NT2/D1 (cell line): ENCODE data around the gene ABCF2.

Source experiments
- SUZ12 ChIP-seq: IDR thresholded peaks from 2 replicates; pipeline ENCODE4 v1.6.1; 2011; ENCODE audit not compliant: insufficient read length, insufficient read depth; ENCODE audit errors: extremely low read depth
- YY1 ChIP-seq: IDR thresholded peaks from 2 replicates; pipeline ENCODE4 v1.6.1; 2011; ENCODE audit not compliant: insufficient read length, insufficient read depth
- ZNF274 ChIP-seq: IDR thresholded peaks from 2 replicates; pipeline ENCODE4 v1.6.1; 2011; ENCODE audit warnings: mild to moderate bottlenecking, low read depth, low read length

DNA sequence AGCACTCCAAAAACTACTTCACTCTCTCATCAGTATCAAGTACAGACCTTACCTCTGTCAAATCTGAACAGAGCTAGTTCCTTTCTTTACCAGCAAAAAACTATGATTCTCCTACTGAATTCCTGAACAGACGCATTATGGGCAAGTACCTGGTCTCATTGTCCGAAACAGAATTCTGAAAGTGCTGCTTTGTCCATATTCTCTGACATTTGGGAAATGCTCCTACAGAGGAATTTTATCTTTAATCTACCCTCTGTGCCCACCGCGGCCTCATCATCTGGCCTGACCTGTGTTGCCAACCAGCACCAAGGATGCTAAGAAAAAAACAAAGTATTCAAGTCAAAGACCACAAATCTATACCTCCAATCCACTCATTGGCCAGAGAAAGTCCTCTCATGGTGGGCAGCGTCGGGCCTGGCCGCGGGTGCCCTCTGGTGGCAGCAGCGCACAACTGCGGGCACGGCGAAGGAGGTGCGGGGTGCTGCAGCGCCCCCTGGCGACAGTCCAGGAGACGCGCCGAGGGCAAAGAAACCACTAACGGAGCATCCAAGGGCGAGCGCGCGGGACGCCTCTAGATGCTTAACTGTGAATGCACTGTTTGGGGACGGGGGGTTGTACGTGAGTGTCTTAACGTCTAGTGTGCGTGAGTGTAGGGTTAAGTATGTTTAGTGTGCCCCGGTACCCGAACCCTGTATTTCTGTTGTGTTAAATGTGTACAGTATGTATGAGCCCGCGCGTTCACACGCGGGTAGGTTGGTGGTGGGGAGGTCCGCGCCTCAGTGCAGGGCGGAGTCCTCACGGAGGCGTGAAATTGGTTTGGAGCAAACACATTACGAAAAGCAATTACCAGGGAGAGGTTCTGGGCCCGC, 54.5 kb downstream of the ABCF2 start:
- TF ChIP-seq ZNF274 = no peak
- TF ChIP-seq SUZ12 = no peak
- TF ChIP-seq YY1 = no peak
